Inferior parietal cortex (tissue), 1 donor: Measurements from ENCODE around the gene GPR155.

ENCODE experiments used
- DNase-seq: peaks from one replicate; pipeline ENCODE4 v3.0.0-alpha.2; 2016; ENCODE audit errors: extremely low spot score

Gene GPR155

GRCh38 chr2:174486563-174487107 lies at the start of gene GPR155:
Gene GPR155, minus strand, starts transcription at chr2:174487029. Its CDS starts 5,073 bp downstream, at chr2:174481956.
- peak; percentile 51 for DNase-seq

GRCh38 chr2:174535757-174536703 lies 49.2 kb upstream of the GPR155 start:
- no peak for DNase-seq

GRCh38 chr2:174535083-174535482 lies 48.3 kb upstream of the GPR155 start:
- no peak for DNase-seq

GRCh38 chr2:174529916-174530315 lies 43.1 kb upstream of the GPR155 start:
- DNase-seq, result no peak

- no peak for DNase-seq
Observed at GRCh38 chr2:174527959-174528358, 41.1 kb upstream of the GPR155 start.

- DNase-seq, result no peak
Observed at GRCh38 chr2:174527101-174527721, 40.4 kb upstream of the GPR155 start.

- DNase-seq, result no peak
Observed at GRCh38 chr2:174524527-174524926, 37.7 kb upstream of the GPR155 start.

- peak; percentile 61 for DNase-seq
Observed at GRCh38 chr2:174522553-174522952, 35.7 kb upstream of the GPR155 start.

- DNase-seq, result no peak
Observed at GRCh38 chr2:174518395-174518794, 31.6 kb upstream of the GPR155 start.

- DNase-seq, result no peak
Observed at GRCh38 chr2:174516501-174517378, 29.9 kb upstream of the GPR155 start.

GRCh38 chr2:174512345-174512744 lies 25.5 kb upstream of the GPR155 start:
- no peak for DNase-seq

- no peak for DNase-seq
Observed at GRCh38 chr2:174511580-174512260, 24.9 kb upstream of the GPR155 start.

GRCh38 chr2:174510583-174511189 lies 23.9 kb upstream of the GPR155 start:
- no peak for DNase-seq

- DNase-seq, result no peak
Observed at GRCh38 chr2:174503161-174503809, 16.5 kb upstream of the GPR155 start.

GRCh38 chr2:174499371-174499770 lies 12.5 kb upstream of the GPR155 start:
- DNase-seq, result no peak

GRCh38 chr2:174495365-174496012 lies 8.7 kb upstream of the GPR155 start:
- DNase-seq, result no peak

- DNase-seq, result no peak
Observed at GRCh38 chr2:174493549-174494331, 6.9 kb upstream of the GPR155 start.

GRCh38 chr2:174492963-174493431 lies 6.2 kb upstream of the GPR155 start:
- DNase-seq, result no peak

GRCh38 chr2:174491947-174492346 lies 5.1 kb upstream of the GPR155 start:
- no peak for DNase-seq
